ENCODE results near the gene TEAD2.

GRCh38 chr19:49327878-49328544, 34.2 kb downstream of the TEAD2 start:
- no peak for TF ChIP-seq MAX (IDR thresholded peaks at IDR 0.05)
- TF ChIP-seq EP300 (IDR thresholded peaks at IDR 0.05; ENCODE audit: borderline replicate concordance), result no peak
- TF ChIP-seq RAD21 (IDR thresholded peaks at IDR 0.05; ENCODE audit: low read depth), result peak; percentile 53; the same call in 1 of the 2 replicates
- no peak for TF ChIP-seq USF1 (IDR thresholded peaks at IDR 0.05)
